Mesothelial cell of epicardium (in vitro differentiated cells): ENCODE results near the gene CHTF18. TPM values are rescaled to one million over a fixed set of nuclear protein-coding genes. Genes with fewer than 3 reads are reported as not detected.

Experiments used
- DNase-seq, 2 experiments: peaks; one replicate each; pipeline ENCODE4 v3.0.0; 2021; ENCODE audit warnings: low spot score in 2 of 2; ENCODE audit not compliant: unreplicated experiment in 2 of 2
- H3K27ac Mint-ChIP-seq: 2 replicates; pipeline ENCODE4 v1.8.0; 2021; ENCODE audit warnings: mixed read lengths
- H3K27me3 Mint-ChIP-seq: 2 replicates; pipeline ENCODE4 v1.8.0; 2021; ENCODE audit warnings: low read depth, mixed read lengths
- H3K36me3 Mint-ChIP-seq: 2 replicates; pipeline ENCODE4 v1.8.0; 2021; ENCODE audit warnings: mixed read lengths
- H3K4me1 Mint-ChIP-seq: 2 replicates; pipeline ENCODE4 v1.8.0; 2021; ENCODE audit warnings: mixed read lengths
- H3K4me3 Mint-ChIP-seq: 2 replicates; pipeline ENCODE4 v1.8.0; 2021; ENCODE audit warnings: mild to moderate bottlenecking, moderate library complexity, mixed read lengths
- H3K9me3 Mint-ChIP-seq: 2 replicates; pipeline ENCODE4 v1.8.0; 2021; ENCODE audit warnings: mixed read lengths
- CTCF ChIP-seq: fragments of 200-600 bp; sonication (generic); IDR thresholded peaks from one replicate; pipeline ENCODE4 v1.5.0; 2021; ENCODE audit warnings: antibody characterized with exemption; ENCODE audit not compliant: unreplicated experiment
- total RNA-seq: library from RNA; stranded (reverse); gene quantifications from 3 replicates; pipeline ENCODE4 v1.2.1, GENCODE V29; 2021

Gene CHTF18
- total RNA-seq, 1 donor from 2014 or later = 89.2 TPM

GRCh38 chr16:766008-766819, 22.2 kb upstream of the CHTF18 start:
- no peak for DNase-seq
- TF ChIP-seq CTCF = no peak

GRCh38 chr16:766820-767640, 21.4 kb upstream of the CHTF18 start:
- H3K4me3 Mint-ChIP-seq = no peak overlapping the region
- no peaks in the 10 kb centered on the region for H3K36me3 Mint-ChIP-seq
- no peak for DNase-seq
- no peak overlapping the region for H3K27ac Mint-ChIP-seq
- no peaks in the 10 kb centered on the region for H3K9me3 Mint-ChIP-seq
- H3K27me3 Mint-ChIP-seq = no peaks in the 10 kb centered on the region
- peaks cover 1% of the 10 kb centered on the region for H3K4me1 Mint-ChIP-seq
- TF ChIP-seq CTCF = no peak

More at GRCh38 chr16:766008-766819, 22.2 kb upstream of the CHTF18 start:
- Mint-ChIP-seq H3K9me3 (no peaks in the 10 kb centered on the region), H3K4me1 (peaks cover 8% of the 10 kb centered on the region), H3K27me3 (no peaks in the 10 kb centered on the region), H3K4me3 (no peak overlapping the region), H3K27ac (no peak overlapping the region), H3K36me3 (no peaks in the 10 kb centered on the region)

GRCh38 chr16:767743-768235, 20.6 kb upstream of the CHTF18 start:
- Mint-ChIP-seq H3K4me1 (no peaks in the 10 kb centered on the region), H3K4me3 (no peak overlapping the region), H3K9me3 (no peaks in the 10 kb centered on the region), H3K27ac (no peak overlapping the region), H3K36me3 (no peaks in the 10 kb centered on the region), H3K27me3 (no peaks in the 10 kb centered on the region)
- TF ChIP-seq CTCF = no peak
- DNase-seq = no peak

- no peak overlapping the region for H3K4me3 Mint-ChIP-seq
These were observed 20.0 kb upstream of the CHTF18 start for GRCh38 chr16:768428-768827.

More at GRCh38 chr16:768428-768827, 20.0 kb upstream of the CHTF18 start:
- Mint-ChIP-seq H3K4me1 (no peaks in the 10 kb centered on the region), H3K27ac (no peak overlapping the region), H3K9me3 (no peaks in the 10 kb centered on the region), H3K36me3 (no peaks in the 10 kb centered on the region), H3K27me3 (no peaks in the 10 kb centered on the region)
- DNase-seq = no peak
- no peak for TF ChIP-seq CTCF
